ENCODE data around the gene C2orf76. TPM values are rescaled to one million over a fixed set of nuclear protein-coding genes. Genes with fewer than 3 reads are reported as not detected.

C2orf76 gene
- total RNA-seq, 2 experiments from 2014 or later = 15.4 to 17.7 TPM

- DNase-seq (ENCODE audit: low spot score) = no peak
- H3K4me2 ChIP-seq (ENCODE audit: low read length) = no peak overlapping the region
- H4K20me1 ChIP-seq (ENCODE audit: insufficient read depth, low read length) = no peaks in the 10 kb centered on the region
- H3K4me1 ChIP-seq (ENCODE audit: insufficient read depth, low read length, poor library complexity, severe bottlenecking) = no peaks in the 10 kb centered on the region
- intact Hi-C loops (cut with micrococcal nuclease; ENCODE audit: unreplicated experiment) = no loop called here
- no TSS peak for BruUV-seq (replicated peaks)
- POLR2A ChIA-PET = no interaction called here
- no peaks in the 10 kb centered on the region for H3K9me3 ChIP-seq (ENCODE audit: low read length)
- H3K4me3 ChIP-seq (ENCODE audit: low read depth, low read length, poor library complexity, severe bottlenecking) = no peak overlapping the region
- CTCF ChIA-PET (ENCODE audit: unreplicated experiment) = no interaction called here
- H3K79me2 ChIP-seq (ENCODE audit: insufficient read depth, low read depth, low read length) = no peaks in the 10 kb centered on the region
- TF ChIP-seq EZH2phosphoT487 (IDR thresholded peaks at IDR 0.05; ENCODE audit: borderline replicate concordance, low read depth, low read length) = no peak
- no peak for TF ChIP-seq CTCF (conservative IDR thresholded peaks at IDR 0.05; ENCODE audit: low read length)
- no peaks in the 10 kb centered on the region for H3K9me2 ChIP-seq (ENCODE audit: insufficient read depth, low read length)
- no peaks in the 10 kb centered on the region for H3K36me3 ChIP-seq (ENCODE audit: insufficient read depth, low read length)
- no peak overlapping the region for H3K27ac ChIP-seq (ENCODE audit: low read depth, low read length, poor library complexity, severe bottlenecking)
- no peak overlapping the region for H2AFZ ChIP-seq (ENCODE audit: low read length)
Observed at GRCh38 chr2:119253760-119254600, 112.7 kb downstream of the C2orf76 start.

- intact Hi-C loops (cut with micrococcal nuclease; ENCODE audit: unreplicated experiment) = no loop called here
- no peaks in the 10 kb centered on the region for H3K36me3 ChIP-seq (ENCODE audit: insufficient read depth, low read length)
- no TSS peak for BruUV-seq (replicated peaks)
- CTCF ChIA-PET (ENCODE audit: unreplicated experiment) = no interaction called here
- no peaks in the 10 kb centered on the region for H3K9me2 ChIP-seq (ENCODE audit: insufficient read depth, low read length)
- no peaks in the 10 kb centered on the region for H4K20me1 ChIP-seq (ENCODE audit: insufficient read depth, low read length)
- no peak overlapping the region for H3K4me3 ChIP-seq (ENCODE audit: low read depth, low read length, poor library complexity, severe bottlenecking)
- H2AFZ ChIP-seq (ENCODE audit: low read length) = no peak overlapping the region
- no peaks in the 10 kb centered on the region for H3K9me3 ChIP-seq (ENCODE audit: low read length)
- DNase-seq (ENCODE audit: low spot score) = no peak
- no peak for TF ChIP-seq CTCF (conservative IDR thresholded peaks at IDR 0.05; ENCODE audit: low read length)
- TF ChIP-seq EZH2phosphoT487 (IDR thresholded peaks at IDR 0.05; ENCODE audit: borderline replicate concordance, low read depth, low read length) = no peak
- H3K4me1 ChIP-seq (ENCODE audit: insufficient read depth, low read length, poor library complexity, severe bottlenecking) = no peaks in the 10 kb centered on the region
- H3K27ac ChIP-seq (ENCODE audit: low read depth, low read length, poor library complexity, severe bottlenecking) = no peak overlapping the region
- no peak overlapping the region for H3K4me2 ChIP-seq (ENCODE audit: low read length)
- H3K79me2 ChIP-seq (ENCODE audit: insufficient read depth, low read depth, low read length) = no peaks in the 10 kb centered on the region
- POLR2A ChIA-PET = interaction anchor here (0.6 to 0.9 kb wide), 3 partner anchors 37 to 397 kb away, joined by 3 read pairs; no protein-coding TSS in a partner anchor
Observed at GRCh38 chr2:119253114-119253702, 113.4 kb downstream of the C2orf76 start.

Other genes starting within 250 kb of the C2orf76 start
- not detected in 2 replicates for gene C1QL2, start 208.1 kb downstream of the C2orf76 start, total RNA-seq (2014; rRNA removed; shearing (Covaris generic))
- gene C1QL2, start 208.1 kb downstream of the C2orf76 start, total RNA-seq (2022) = not detected in 2 replicates
- gene STEAP3, start 143.0 kb downstream of the C2orf76 start, total RNA-seq (2014; rRNA removed; shearing (Covaris generic)) = not detected in 2 replicates
- not detected in 2 replicates for gene STEAP3, start 143.0 kb downstream of the C2orf76 start, total RNA-seq (2022)
- gene DBI, start 143 bp upstream of the C2orf76 start, total RNA-seq (2014; rRNA removed; shearing (Covaris generic)) = 293 and 348 TPM in 2 replicates
- gene DBI, start 143 bp upstream of the C2orf76 start, total RNA-seq (2022) = 309 and 338 TPM in 2 replicates
- not detected in 2 replicates for gene TMEM37, start 65.0 kb upstream of the C2orf76 start, total RNA-seq (2014; rRNA removed; shearing (Covaris generic))
- gene TMEM37, start 65.0 kb upstream of the C2orf76 start, total RNA-seq (2022) = not detected in 2 replicates
- gene SCTR, start 157.6 kb upstream of the C2orf76 start, total RNA-seq (2014; rRNA removed; shearing (Covaris generic)) = not detected in 2 replicates
- not detected in 2 replicates for gene SCTR, start 157.6 kb upstream of the C2orf76 start, total RNA-seq (2022)
- gene CFAP221, start 177.6 kb upstream of the C2orf76 start, total RNA-seq (2014; rRNA removed; shearing (Covaris generic)) = not detected in 2 replicates
- gene CFAP221, start 177.6 kb upstream of the C2orf76 start, total RNA-seq (2022) = not detected in 2 replicates